Medulla oblongata (tissue), 1 donor: ENCODE measurements around the gene PRKCE.
"Not testable (repeated sequence)": the region's sequence is repeated elsewhere in the genome, so short reads cannot be mapped to it uniquely, and the experiment has no call there.

Source experiments
- DNase-seq: peaks from one replicate; pipeline ENCODE4 v3.0.0-alpha.2; 2015; ENCODE audit errors: extremely low spot score

PRKCE gene

DNA sequence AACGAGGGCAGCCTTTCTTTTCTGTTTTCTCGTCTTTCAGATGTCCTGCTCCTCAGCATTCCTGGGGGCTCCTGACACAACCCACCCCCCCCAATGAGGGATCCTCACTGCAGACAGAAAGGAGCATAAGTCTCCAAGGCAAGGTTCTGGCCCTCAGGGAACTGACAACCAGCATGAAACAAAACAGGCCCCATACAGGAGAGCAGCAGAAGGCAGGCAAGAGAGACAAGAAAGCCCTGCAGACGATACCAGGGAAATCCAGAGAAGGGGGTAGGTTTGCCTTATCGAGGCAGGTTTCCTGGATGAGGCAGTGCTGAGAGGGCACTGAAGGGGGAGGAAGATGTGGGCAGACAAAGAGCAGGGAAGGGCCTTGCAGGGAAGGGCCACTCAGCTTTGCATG lies 541.9 kb downstream of the PRKCE start:
- no peak for DNase-seq

GRCh38 chr2:46193855-46194254 lies 542.4 kb downstream of the PRKCE start:
- DNase-seq, result no peak

DNA sequence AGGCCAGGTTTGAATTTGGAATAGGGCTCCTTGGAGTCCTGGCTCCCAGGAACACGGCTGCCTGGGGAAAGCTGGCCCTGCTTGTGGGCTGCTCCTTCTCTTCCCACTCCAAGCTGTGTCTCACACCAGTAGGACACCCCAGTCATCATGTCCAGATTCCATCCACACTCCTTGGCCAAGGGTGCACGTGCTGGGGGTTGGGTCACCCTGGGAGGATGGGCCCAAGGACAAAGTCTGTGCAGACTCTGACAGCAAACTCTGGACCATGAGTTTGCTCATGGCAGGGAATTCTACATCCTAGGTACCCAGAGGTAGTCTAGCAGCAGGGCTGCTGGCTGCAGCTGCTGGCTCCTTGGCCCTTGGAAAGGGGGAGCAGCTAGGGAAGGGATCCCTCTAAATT lies 543.4 kb downstream of the PRKCE start:
- DNase-seq, result no peak

- DNase-seq, result no peak
Observed at GRCh38 chr2:46195819-46196218, 544.3 kb downstream of the PRKCE start.

DNA sequence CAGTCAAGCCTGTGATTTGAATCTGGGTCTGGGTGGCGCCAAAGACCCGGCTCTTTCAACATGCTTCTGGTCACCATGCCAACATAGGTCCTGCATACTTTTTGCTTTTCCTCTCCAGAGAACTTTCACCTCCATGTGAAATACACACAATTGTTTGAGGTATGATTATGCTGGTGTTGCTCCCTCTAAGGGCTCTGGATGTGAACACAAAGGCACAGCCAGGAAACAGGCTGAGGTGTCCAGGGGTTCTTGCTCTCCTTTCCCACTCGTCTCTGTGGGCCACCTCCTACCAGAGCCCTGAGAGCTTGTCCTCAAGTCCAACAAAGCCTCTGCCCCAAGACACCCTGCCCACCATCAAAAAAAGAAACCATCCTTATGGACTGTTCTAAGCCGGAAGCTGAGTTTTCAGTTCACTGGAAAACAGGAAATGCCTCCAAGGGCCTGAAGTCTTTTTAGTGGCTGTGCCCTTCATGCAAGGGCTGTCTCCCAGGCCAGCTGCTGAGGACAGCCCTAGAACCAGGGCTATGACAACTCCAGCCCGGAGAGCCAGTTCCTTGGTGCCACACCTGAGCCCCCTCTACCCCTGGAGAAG lies 545.5 kb downstream of the PRKCE start:
- DNase-seq, result no peak

DNA sequence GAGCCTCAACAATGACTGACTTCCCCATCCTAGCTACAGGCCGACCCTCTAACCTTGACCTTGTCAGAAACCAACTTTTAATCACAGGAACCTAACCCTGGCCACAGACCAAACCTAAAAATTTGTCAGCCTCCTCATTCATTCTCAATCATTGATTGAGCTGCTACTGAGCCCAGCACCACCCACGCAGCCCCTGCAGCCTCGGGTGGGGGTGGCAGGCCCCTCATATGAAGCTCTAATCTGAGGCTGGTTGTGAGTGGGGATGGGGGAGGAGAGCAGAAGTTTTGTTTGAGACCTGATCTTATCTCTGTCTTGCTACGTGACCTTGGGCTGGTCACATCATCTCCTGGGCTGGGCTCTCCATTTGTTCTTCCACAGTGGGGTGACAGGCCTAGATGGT lies 546.2 kb downstream of the PRKCE start:
- no peak for DNase-seq

- no peak for DNase-seq
Observed at GRCh38 chr2:46198164-46198883, 546.8 kb downstream of the PRKCE start.

- DNase-seq, result no peak
Observed at GRCh38 chr2:46198966-46199365, 547.5 kb downstream of the PRKCE start.

DNA sequence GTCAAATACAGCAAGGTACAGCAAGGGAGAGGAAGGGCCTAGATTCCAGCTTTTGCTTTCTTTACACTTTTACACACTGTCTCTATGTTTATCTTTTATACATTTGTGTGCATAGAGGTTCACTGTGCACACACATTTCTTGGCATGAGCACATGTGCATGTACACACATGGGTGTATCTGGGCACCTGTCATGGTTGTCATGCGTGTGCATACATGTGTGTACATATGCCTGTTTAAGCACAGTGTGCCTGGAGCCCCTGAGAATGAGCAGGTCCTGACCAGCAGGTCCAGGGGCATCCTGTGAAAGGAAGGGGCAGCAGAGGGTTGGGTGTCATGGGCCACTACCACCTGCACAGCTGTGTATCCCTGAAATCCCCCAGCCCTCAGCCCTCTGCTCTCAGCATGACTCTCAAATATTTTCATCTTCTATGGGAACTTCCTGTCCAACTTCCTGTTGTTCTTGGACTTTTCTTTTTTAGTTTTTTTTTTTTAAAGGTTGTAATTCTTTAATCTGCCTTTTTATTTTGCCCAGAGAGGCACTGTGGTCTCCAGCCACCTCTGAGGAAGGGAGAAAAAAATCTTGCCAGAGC lies 548.7 kb downstream of the PRKCE start:
- DNase-seq, result no peak

GRCh38 chr2:46200861-46201605 lies 549.6 kb downstream of the PRKCE start:
- no peak for DNase-seq

GRCh38 chr2:46202453-46202852 lies 551.0 kb downstream of the PRKCE start:
- DNase-seq, result no peak

GRCh38 chr2:46202987-46203386 lies 551.5 kb downstream of the PRKCE start:
- DNase-seq, result no peak

DNA sequence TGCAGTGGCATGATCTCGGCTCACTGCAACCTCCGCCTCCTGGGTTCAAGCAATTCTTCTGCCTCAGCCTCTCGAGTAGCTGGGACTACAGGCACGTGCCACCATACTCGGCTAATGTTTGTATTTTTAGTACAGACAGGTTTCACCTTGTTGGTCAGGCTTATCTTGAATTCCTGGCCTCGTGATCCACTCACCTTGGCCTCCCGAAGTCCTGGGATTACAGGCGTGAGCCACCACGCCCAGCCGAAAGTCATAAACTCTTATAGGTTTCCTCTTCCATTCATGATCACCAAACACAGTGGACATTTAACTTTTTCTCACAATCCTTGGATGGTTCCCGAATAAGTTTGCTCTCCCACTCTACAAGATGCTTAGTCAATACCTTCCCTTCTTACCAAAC lies 552.2 kb downstream of the PRKCE start:
- DNase-seq, result not testable (repeated sequence)

GRCh38 chr2:46207591-46207990 lies 556.1 kb downstream of the PRKCE start:
- no peak for DNase-seq

- DNase-seq, result no peak
Observed at GRCh38 chr2:46208766-46209165, 557.3 kb downstream of the PRKCE start.

DNA sequence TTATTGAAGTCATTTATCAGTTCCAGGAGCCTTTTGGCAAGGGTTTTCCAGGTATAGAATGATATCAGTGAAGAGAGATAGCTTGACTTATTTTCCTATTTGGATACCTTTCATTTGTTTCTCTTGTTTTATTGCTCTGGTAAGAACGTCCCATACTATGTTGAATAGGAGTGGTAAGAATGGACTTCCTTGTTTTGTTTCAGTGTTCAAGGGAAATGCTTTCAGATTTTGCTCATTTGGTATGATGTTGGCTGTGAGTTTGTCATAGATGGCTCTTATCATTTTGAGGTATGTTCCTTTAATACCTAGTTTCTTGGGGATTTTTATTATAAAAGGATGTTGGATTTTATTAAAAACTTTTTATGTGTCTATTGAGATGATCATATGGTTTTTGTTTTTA lies 558.6 kb downstream of the PRKCE start:
- no peak for DNase-seq

DNA sequence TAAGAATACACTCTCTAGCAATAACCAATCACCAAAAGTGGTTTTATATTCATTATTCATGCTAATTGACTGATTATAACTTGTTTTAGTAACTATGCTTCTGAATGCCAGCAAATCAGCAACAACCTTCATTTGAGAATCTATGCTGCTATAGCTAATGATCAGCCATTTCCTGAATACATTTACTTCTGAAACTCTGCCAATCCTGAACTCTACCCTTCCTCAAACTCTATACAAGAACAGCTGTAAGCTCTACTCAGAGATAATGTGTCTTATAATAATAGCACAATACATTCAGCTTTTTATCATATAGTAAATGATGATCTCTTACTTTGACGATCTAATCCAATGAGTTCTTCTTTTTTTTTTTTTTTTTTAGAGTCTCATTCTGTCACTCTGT lies 560.0 kb downstream of the PRKCE start:
- DNase-seq, result no peak

DNA sequence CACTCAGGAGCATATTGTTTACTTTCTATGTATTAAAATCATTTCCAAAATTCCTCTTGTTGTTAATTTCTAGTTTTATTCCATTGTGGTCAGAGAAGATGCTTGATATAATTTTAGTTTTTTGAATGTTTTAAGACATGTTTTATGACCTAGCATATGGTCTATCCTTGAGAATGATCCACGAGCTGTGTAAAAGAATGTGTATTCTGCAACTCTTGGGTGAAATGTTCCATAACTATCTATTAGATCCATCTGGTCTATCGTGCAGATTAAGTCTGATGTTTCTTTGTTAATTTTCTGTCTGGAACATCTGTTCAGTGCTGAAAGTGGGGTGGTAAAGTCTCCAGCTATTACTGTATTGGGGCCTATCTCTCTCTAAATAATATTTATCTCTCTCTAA lies 562.4 kb downstream of the PRKCE start:
- DNase-seq, result no peak

GRCh38 chr2:46216213-46216612 lies 564.7 kb downstream of the PRKCE start:
- DNase-seq, result no peak

- DNase-seq, result not testable (repeated sequence)
Observed at GRCh38 chr2:46223514-46223913, 572.0 kb downstream of the PRKCE start.

GRCh38 chr2:46225150-46225625 lies 573.7 kb downstream of the PRKCE start:
- no peak for DNase-seq

GRCh38 chr2:46225730-46226129 lies 574.3 kb downstream of the PRKCE start:
- no peak for DNase-seq

DNA sequence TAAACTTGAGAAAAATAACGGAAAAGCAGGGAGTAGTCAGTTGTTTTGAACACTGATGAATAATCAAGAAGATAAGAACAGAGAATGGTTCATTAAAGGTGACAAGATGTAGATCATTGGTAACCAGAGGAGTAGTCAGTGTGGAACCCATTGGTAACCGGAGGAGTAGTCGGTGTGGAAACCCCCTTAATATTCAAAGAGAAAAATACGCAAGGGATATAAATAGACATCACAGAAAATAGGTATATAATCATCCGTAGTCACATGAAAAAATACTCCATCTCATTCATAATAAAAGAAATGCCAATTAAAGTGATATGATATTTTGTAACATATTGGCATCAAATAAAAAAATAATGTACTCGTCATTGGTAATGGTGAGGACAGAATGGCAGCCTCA lies 575.1 kb downstream of the PRKCE start:
- no peak for DNase-seq
